ENCODE results near the gene NAA60. TPM values are rescaled to one million over a fixed set of nuclear protein-coding genes. Genes with fewer than 3 reads are reported as not detected.

The NAA60 gene
- total RNA-seq = 34.6 and 47.2 TPM in 2 replicates
- polyA plus RNA-seq = 67.9 and 82.4 TPM in 2 replicates

- H3K79me2 ChIP-seq = peaks cover 55% of the 10 kb centered on the region
- peak within 1 kb of the TSS; percentile 53 for H2AFZ ChIP-seq
- WGBS (ENCODE audit: low lambda C conversion rate, missing lambda C conversion rate) = 48% methylated on average over 54 of the region's 61 CpGs
Measured at GRCh38 chr16:3443108-3444031, at the start of gene NAA60, which contains the start of gene ZNF597. TSS of gene NAA60 (plus strand) at chr16:3443680. CDS start at chr16:3476228, 32,548 bp downstream. TSS of gene ZNF597 (minus strand) at chr16:3443504. CDS start at chr16:3443153, 351 bp downstream.

GRCh38 chr16:3400446-3400778 lies 43.1 kb upstream of the NAA60 start:
- peak overlapping the region; percentile 65 for H3K4me3 ChIP-seq
- no peaks in the 10 kb centered on the region for H3K9me2 ChIP-seq (replicated peaks; ENCODE audit: insufficient read depth)
- TF ChIP-seq EZH2phosphoT487 (IDR thresholded peaks at IDR 0.05; ENCODE audit: low read depth, severe bottlenecking, unreplicated experiment) = no peak
- TF ChIP-seq CTCF (IDR thresholded peaks at IDR 0.05; ENCODE audit: poor library complexity) = no peak
- TF ChIP-seq EZH2 (IDR thresholded peaks at IDR 0.05; ENCODE audit: borderline replicate concordance) = no peak
- peak overlapping the region; percentile 77 for H2AFZ ChIP-seq
- no peaks in the 10 kb centered on the region for H3K27me3 ChIP-seq
- peak overlapping the region; percentile 88 for H3K4me2 ChIP-seq
- DNase-seq (ENCODE audit: low spot score) = no peak
- H3K79me2 ChIP-seq = peaks cover 52% of the 10 kb centered on the region
- WGBS (ENCODE audit: low lambda C conversion rate, missing lambda C conversion rate) = 2% methylated on average over 15 of the region's 18 CpGs
- no peaks in the 10 kb centered on the region for H4K20me1 ChIP-seq (ENCODE audit: insufficient read depth, poor library complexity, severe bottlenecking)
- peaks cover 4% of the 10 kb centered on the region for H3K36me3 ChIP-seq (replicated peaks; ENCODE audit: insufficient read depth, low read depth)
- H3K9me3 ChIP-seq (ENCODE audit: low read depth) = peaks cover 15% of the 10 kb centered on the region
- H3K4me1 ChIP-seq (ENCODE audit: insufficient read depth) = peaks cover 6% of the 10 kb centered on the region
- H3K27ac ChIP-seq = peak overlapping the region; percentile 79

More at GRCh38 chr16:3443108-3444031, at the start of gene NAA60, which contains the start of gene ZNF597:
- Histone ChIP-seq H3K9me2 (replicated peaks; ENCODE audit: insufficient read depth) (no peaks in the 10 kb centered on the region), H3K27ac (peak within 1 kb of the TSS; percentile 92), H3K4me2 (peak within 1 kb of the TSS; percentile 81), H3K4me3 (peak within 1 kb of the TSS; percentile 39), H3K4me1 (ENCODE audit: insufficient read depth) (no peaks in the 10 kb centered on the region), H3K36me3 (replicated peaks; ENCODE audit: insufficient read depth, low read depth) (peaks cover 4% of the 10 kb centered on the region), H4K20me1 (ENCODE audit: insufficient read depth, poor library complexity, severe bottlenecking) (no peaks in the 10 kb centered on the region), H3K9me3 (ENCODE audit: low read depth) (peaks cover 7% of the 10 kb centered on the region), H3K27me3 (no peaks in the 10 kb centered on the region)
- peak; percentile 91 for DNase-seq (ENCODE audit: low spot score)
- TF ChIP-seq CTCF (IDR thresholded peaks at IDR 0.05; ENCODE audit: poor library complexity) (no peak), EZH2 (IDR thresholded peaks at IDR 0.05; ENCODE audit: borderline replicate concordance) (no peak), EZH2phosphoT487 (IDR thresholded peaks at IDR 0.05; ENCODE audit: low read depth, severe bottlenecking, unreplicated experiment) (no peak)

- Histone ChIP-seq H3K27me3 (no peaks in the 10 kb centered on the region), H3K4me1 (ENCODE audit: insufficient read depth) (peaks cover 6% of the 10 kb centered on the region), H2AFZ (peak within 1 kb of the TSS; percentile 86), H3K79me2 (peaks cover 49% of the 10 kb centered on the region), H3K4me3 (peak within 1 kb of the TSS; percentile 65), H4K20me1 (ENCODE audit: insufficient read depth, poor library complexity, severe bottlenecking) (no peaks in the 10 kb centered on the region), H3K9me3 (ENCODE audit: low read depth) (peaks cover 21% of the 10 kb centered on the region), H3K27ac (peak within 1 kb of the TSS; percentile 81), H3K4me2 (peak within 1 kb of the TSS; percentile 91), H3K36me3 (replicated peaks; ENCODE audit: insufficient read depth, low read depth) (peaks cover 4% of the 10 kb centered on the region), H3K9me2 (replicated peaks; ENCODE audit: insufficient read depth) (no peaks in the 10 kb centered on the region)
- DNase-seq (ENCODE audit: low spot score) = peak; percentile 99
- under 1% methylated on average over 92 of the region's 95 CpGs for WGBS (ENCODE audit: low lambda C conversion rate, missing lambda C conversion rate)
- TF ChIP-seq EZH2 (IDR thresholded peaks at IDR 0.05; ENCODE audit: borderline replicate concordance) = no peak
- TF ChIP-seq EZH2phosphoT487 (IDR thresholded peaks at IDR 0.05; ENCODE audit: low read depth, severe bottlenecking, unreplicated experiment) = no peak
- peak; percentile 9 for TF ChIP-seq CTCF (IDR thresholded peaks at IDR 0.05; ENCODE audit: poor library complexity)
Measured at GRCh38 chr16:3400779-3401688, 42.4 kb upstream of the NAA60 start, which contains the start of the genes ZNF174 and ZSCAN32. TSS of gene ZNF174 (plus strand) at chr16:3401215. CDS start at chr16:3402005, 790 bp downstream. TSS of gene ZSCAN32 (minus strand) at chr16:3401004. CDS start at chr16:3397557, 3,447 bp downstream.

Measured in hepatocyte (in vitro differentiated cells).